Measurements from ENCODE around the gene DLL1. TPM values are rescaled to one million over a fixed set of nuclear protein-coding genes. Genes with fewer than 3 reads are reported as not detected.

DLL1 gene
- polyA plus RNA-seq, 3 donors: 0.17 TPM; not detected in 2

DNA sequence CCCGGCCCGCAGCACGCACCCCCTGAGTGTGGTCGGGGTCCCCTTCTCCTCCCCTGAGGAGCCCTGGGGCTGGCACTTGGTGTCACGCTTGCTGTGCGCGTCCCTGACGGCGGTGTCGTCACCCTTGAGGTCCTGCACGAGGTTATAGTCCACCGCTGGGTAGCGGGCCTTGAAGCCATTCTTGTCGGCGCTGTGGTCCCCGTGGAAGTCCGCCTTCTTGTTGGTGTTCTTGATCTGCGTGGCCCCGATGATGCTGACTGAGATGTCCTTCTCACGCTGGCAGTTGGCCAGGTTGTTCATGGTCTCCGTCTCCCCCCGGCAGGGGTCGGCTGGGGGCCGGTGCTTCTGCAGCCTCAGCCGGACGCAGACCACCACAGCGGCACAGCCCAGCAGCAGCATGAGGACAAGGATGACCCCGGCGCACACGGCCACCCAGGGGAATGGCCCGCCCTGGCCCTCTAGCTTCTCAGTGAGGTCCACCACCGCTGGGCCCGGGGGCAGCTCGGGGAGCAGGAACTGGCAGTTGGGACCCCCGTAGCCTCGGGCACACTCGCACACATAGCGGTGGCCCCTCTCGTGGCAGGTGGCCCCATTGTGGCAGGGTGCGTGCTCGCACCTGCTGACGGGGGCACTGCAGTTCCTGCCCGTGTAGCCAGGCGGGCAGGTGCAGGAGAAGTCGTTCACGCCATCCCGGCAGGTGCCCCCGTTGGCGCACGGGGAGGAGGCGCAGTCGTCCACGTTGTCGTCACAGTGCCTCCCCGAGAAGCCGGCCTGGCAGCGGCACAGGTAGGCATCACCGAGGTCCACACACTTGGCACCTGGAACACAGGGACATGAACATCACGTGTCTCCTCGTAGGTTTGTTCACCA is 7.4 kb downstream of the DLL1 start:
- H2AFZ ChIP-seq (ENCODE audit: insufficient read depth, low read depth, low read length, poor library complexity, severe bottlenecking): no peak overlapping the region
- no peak overlapping the region for H3K4me3 ChIP-seq (replicated peaks in 1 of 3; ENCODE audit: low read depth in 2 of 3, low read length in 3 of 3)
- WGBS (ENCODE audit: insufficient coverage): 96% methylated on average over 60 of the region's 60 CpGs
- H3K79me2 ChIP-seq (ENCODE audit: insufficient read depth, low read length): no peaks in the 10 kb centered on the region
- Mint-ChIP-seq H3K4me1 (peaks cover 10% of the 10 kb centered on the region), H3K9me3 (peaks cover 0 to 4% (median 2%) of the 10 kb centered on the region in 7 donors), H3K27ac (peak overlapping the region in 1 of 7 donors; percentile 57), H3K36me3 (peaks cover 3 to 6% of the 10 kb centered on the region in 2 donors), H3K27me3 (ENCODE audit: low read depth in 3 of 3) (peaks cover 36 to 52% (median 43%) of the 10 kb centered on the region in 3 donors), H3K4me3 (no peak overlapping the region)
- no peaks in the 10 kb centered on the region for H4K20me1 ChIP-seq (ENCODE audit: insufficient read depth, low read length)
- no peaks in the 10 kb centered on the region for H3K36me3 ChIP-seq (replicated peaks in 1 of 2; ENCODE audit: control insufficient read depth in 1 of 2, insufficient read depth in 2 of 2, low read length in 2 of 2)
- H3K9me3 ChIP-seq (replicated peaks in 1 of 2; ENCODE audit: control insufficient read depth in 1 of 2, insufficient read depth in 1 of 2, low read length in 2 of 2): peaks cover 0 to 12% of the 10 kb centered on the region in 2 donors
- TF ChIP-seq, protein P1, sequence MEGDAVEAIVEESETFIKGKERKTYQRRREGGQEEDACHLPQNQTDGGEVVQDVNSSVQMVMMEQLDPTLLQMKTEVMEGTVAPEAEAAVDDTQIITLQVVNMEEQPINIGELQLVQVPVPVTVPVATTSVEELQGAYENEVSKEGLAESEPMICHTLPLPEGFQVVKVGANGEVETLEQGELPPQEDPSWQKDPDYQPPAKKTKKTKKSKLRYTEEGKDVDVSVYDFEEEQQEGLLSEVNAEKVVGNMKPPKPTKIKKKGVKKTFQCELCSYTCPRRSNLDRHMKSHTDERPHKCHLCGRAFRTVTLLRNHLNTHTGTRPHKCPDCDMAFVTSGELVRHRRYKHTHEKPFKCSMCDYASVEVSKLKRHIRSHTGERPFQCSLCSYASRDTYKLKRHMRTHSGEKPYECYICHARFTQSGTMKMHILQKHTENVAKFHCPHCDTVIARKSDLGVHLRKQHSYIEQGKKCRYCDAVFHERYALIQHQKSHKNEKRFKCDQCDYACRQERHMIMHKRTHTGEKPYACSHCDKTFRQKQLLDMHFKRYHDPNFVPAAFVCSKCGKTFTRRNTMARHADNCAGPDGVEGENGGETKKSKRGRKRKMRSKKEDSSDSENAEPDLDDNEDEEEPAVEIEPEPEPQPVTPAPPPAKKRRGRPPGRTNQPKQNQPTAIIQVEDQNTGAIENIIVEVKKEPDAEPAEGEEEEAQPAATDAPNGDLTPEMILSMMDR (IDR thresholded peaks at IDR 0.05): no peak
- no peak for DNase-seq
- H3K27me3 ChIP-seq (ENCODE audit: control insufficient read depth in 2 of 2, insufficient read depth in 2 of 2, low read length in 2 of 2): peaks cover 14 to 34% of the 10 kb centered on the region in 2 donors
- intact Hi-C loops (cut with micrococcal nuclease): no loop called here
- H3K4me1 ChIP-seq (ENCODE audit: control insufficient read depth in 1 of 2, insufficient read depth in 2 of 2, low read length in 2 of 2): peaks cover 8 to 10% of the 10 kb centered on the region in 2 donors
- H3K27ac ChIP-seq (ENCODE audit: low read depth in 1 of 2, low read length in 2 of 2): no peak overlapping the region
- no peak overlapping the region for H3K4me2 ChIP-seq (replicated peaks; ENCODE audit: extremely low read depth, low read length, poor library complexity, severe bottlenecking)
- H3K9ac ChIP-seq (ENCODE audit: insufficient read depth, low read length, poor library complexity, severe bottlenecking): no peak overlapping the region

DNA sequence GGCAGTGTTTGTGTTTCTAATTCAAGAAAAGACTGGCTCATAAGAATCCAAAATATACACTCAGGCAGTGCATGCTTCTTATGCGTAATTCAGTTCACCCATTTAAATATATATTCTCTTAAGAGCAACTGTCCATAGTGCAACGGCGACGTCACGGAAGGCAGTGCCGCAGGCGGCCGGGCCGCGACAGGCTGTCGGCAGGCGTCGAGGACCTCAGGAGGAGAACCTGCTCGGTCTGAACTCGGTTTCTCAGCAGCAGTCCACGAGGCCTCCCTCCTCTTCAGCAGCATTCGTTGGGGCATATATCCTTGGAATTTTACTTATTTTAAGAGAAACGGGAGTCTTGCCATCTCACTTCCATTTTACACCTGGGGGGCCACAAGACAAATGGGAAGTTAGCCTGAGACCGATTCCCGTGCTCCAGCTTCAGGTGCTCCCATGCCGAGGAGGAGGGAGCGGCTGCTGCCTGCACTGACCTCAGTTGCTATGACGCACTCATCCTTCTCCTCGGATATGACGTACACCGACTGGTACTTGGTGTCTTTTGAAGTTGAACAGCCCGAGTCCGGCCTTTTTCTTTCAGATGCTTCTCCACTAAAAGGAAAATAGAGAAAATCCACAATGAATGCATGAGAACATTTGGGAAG is 8.2 kb downstream of the DLL1 start:
- H3K36me3 ChIP-seq (replicated peaks in 1 of 2; ENCODE audit: control insufficient read depth in 1 of 2, insufficient read depth in 2 of 2, low read length in 2 of 2): no peaks in the 10 kb centered on the region
- no peak overlapping the region for H3K4me2 ChIP-seq (replicated peaks; ENCODE audit: extremely low read depth, low read length, poor library complexity, severe bottlenecking)
- Mint-ChIP-seq H3K36me3 (no peaks in the 10 kb centered on the region), H3K4me1 (peaks cover 16% of the 10 kb centered on the region), H3K27ac (peak overlapping the region in 1 of 7 donors; percentile 11), H3K27me3 (ENCODE audit: low read depth in 3 of 3) (peaks cover 28 to 44% (median 35%) of the 10 kb centered on the region in 3 donors), H3K9me3 (peaks cover 0 to 2% (median 0%) of the 10 kb centered on the region in 7 donors), H3K4me3 (no peak overlapping the region)
- H3K4me1 ChIP-seq (ENCODE audit: control insufficient read depth in 1 of 2, insufficient read depth in 2 of 2, low read length in 2 of 2): peaks cover 14 to 18% of the 10 kb centered on the region in 2 donors
- H4K20me1 ChIP-seq (ENCODE audit: insufficient read depth, low read length): no peaks in the 10 kb centered on the region
- H3K27ac ChIP-seq (ENCODE audit: low read depth in 1 of 2, low read length in 2 of 2): no peak overlapping the region
- DNase-seq: no peak
- peaks cover 6 to 26% of the 10 kb centered on the region in 2 donors for H3K27me3 ChIP-seq (ENCODE audit: control insufficient read depth in 2 of 2, insufficient read depth in 2 of 2, low read length in 2 of 2)
- no peak overlapping the region for H3K4me3 ChIP-seq (replicated peaks in 1 of 3; ENCODE audit: low read depth in 2 of 3, low read length in 3 of 3)
- H3K9ac ChIP-seq (ENCODE audit: insufficient read depth, low read length, poor library complexity, severe bottlenecking): no peak overlapping the region
- no peaks in the 10 kb centered on the region for H3K79me2 ChIP-seq (ENCODE audit: insufficient read depth, low read length)
- TF ChIP-seq, protein P1 (IDR thresholded peaks at IDR 0.05): no peak
- 96% methylated on average over 24 of the region's 28 CpGs for WGBS (ENCODE audit: insufficient coverage)
- H2AFZ ChIP-seq (ENCODE audit: insufficient read depth, low read depth, low read length, poor library complexity, severe bottlenecking): no peak overlapping the region
- intact Hi-C loops (cut with micrococcal nuclease): no loop called here
- peaks cover 0 to 4% of the 10 kb centered on the region in 2 donors for H3K9me3 ChIP-seq (replicated peaks in 1 of 2; ENCODE audit: control insufficient read depth in 1 of 2, insufficient read depth in 1 of 2, low read length in 2 of 2)
